Fibroblast of lung (primary cell): Measurements from ENCODE around the gene SEC24D. TPM values are rescaled to one million over a fixed set of nuclear protein-coding genes. Genes with fewer than 3 reads are reported as not detected.

Experiments
- DNase-seq, 2 donors: peaks; one replicate each; pipeline versions ENCODE4 v3.0.0 to v3.0.0-alpha.2; 2010; ENCODE audit warnings: low read depth in 2 of 2
- H2AFZ ChIP-seq: 2 replicates; pipeline ENCODE4 v1.5.1; 2012; ENCODE audit warnings: low read length, control low read depth, inconsistent platforms
- H3K27ac ChIP-seq: 2 replicates; pipeline ENCODE4 v1.5.1; 2011; ENCODE audit warnings: low read length, control low read depth; ENCODE audit not compliant: insufficient read depth
- H3K27me3 ChIP-seq: 2 replicates; pipeline ENCODE4 v1.5.1; 2011; ENCODE audit warnings: mild to moderate bottlenecking, low read length; ENCODE audit not compliant: control insufficient read depth, insufficient read depth
- H3K36me3 ChIP-seq: 2 replicates; pipeline ENCODE4 v1.5.1; 2011; ENCODE audit warnings: low read length; ENCODE audit not compliant: control insufficient read depth, insufficient read depth
- H3K4me1 ChIP-seq: 2 replicates; pipeline ENCODE4 v1.5.1; 2011; ENCODE audit warnings: low read length; ENCODE audit not compliant: control insufficient read depth, insufficient read depth; ENCODE audit errors: extremely low read depth
- H3K4me2 ChIP-seq: 2 replicates; pipeline ENCODE4 v1.5.1; 2011; ENCODE audit warnings: low read length, control low read depth; ENCODE audit not compliant: insufficient read depth; ENCODE audit errors: extremely low read depth
- H3K4me3 ChIP-seq, 4 experiments: fragments of 200-600 bp in 1 of 4; sonication (generic) in 1 of 4; replicated peaks in 1 of 4; 2 replicates each; pipeline ENCODE4 v1.5.1; 2011 to 2016; ENCODE audit warnings: low read length in 4 of 4, low read depth in 3 of 4, mild to moderate bottlenecking in 3 of 4, control low read depth in 2 of 4, inconsistent platforms in 1 of 4, mixed read lengths in 1 of 4; ENCODE audit not compliant: insufficient read depth in 1 of 4; ENCODE audit errors: control extremely low read depth in 1 of 4
- H3K79me2 ChIP-seq: 2 replicates; pipeline ENCODE4 v1.5.1; 2012; ENCODE audit warnings: mild to moderate bottlenecking, low read length, inconsistent platforms; ENCODE audit not compliant: control insufficient read depth, insufficient read depth
- H3K9ac ChIP-seq: 2 replicates; pipeline ENCODE4 v1.5.1; 2011; ENCODE audit warnings: mild to moderate bottlenecking, low read length, control low read depth; ENCODE audit not compliant: insufficient read depth
- H3K9me3 ChIP-seq: 2 replicates; pipeline ENCODE4 v1.5.1; 2012; ENCODE audit warnings: low read depth, low read length; ENCODE audit not compliant: control insufficient read depth, insufficient read depth
- H4K20me1 ChIP-seq: 2 replicates; pipeline ENCODE4 v1.5.1; 2011; ENCODE audit warnings: low read length; ENCODE audit not compliant: control insufficient read depth, insufficient read depth; ENCODE audit errors: extremely low read depth
- EZH2 ChIP-seq: IDR thresholded peaks from 2 replicates; pipeline ENCODE4 v1.5.1; 2012; ENCODE audit warnings: low read length, control low read depth, mild to moderate bottlenecking; ENCODE audit errors: missing control alignments
- polyA plus RNA-seq, 2 donors: library from polyadenylated mRNA; depleted of rRNA in 1 of 2; stranded (reverse) in 1 of 2; unstranded in 1 of 2; fragments of >200 nt; gene quantifications; 2 replicates each; pipeline ENCODE4 v1.2.1, GENCODE V29; 2011 to 2012; ENCODE audit warnings: missing spikeins in 1 of 2
- total RNA-seq: library from RNA; depleted of rRNA; stranded (reverse); fragments of >200 nt; gene quantifications from 2 replicates; pipeline ENCODE4 v1.2.1, GENCODE V29; 2014
- TF ChIP-seq, protein P1 (sequence below), 2 donors: IDR thresholded peaks in 1 of 2; conservative IDR thresholded peaks in 1 of 2; 1 replicate in 1 of 2; 2 replicates in 1 of 2; pipeline ENCODE4 v1.5.1; 2011 to 2012; ENCODE audit warnings: low read length in 2 of 2, control low read depth in 1 of 2, inconsistent platforms in 1 of 2, low read depth in 1 of 2, mild to moderate bottlenecking in 1 of 2

The SEC24D gene
- total and polyA plus RNA-seq, 2 donors (not counting 1 experiment from before 2014, with no cell fraction given): 64.6 to 105 TPM

DNA sequence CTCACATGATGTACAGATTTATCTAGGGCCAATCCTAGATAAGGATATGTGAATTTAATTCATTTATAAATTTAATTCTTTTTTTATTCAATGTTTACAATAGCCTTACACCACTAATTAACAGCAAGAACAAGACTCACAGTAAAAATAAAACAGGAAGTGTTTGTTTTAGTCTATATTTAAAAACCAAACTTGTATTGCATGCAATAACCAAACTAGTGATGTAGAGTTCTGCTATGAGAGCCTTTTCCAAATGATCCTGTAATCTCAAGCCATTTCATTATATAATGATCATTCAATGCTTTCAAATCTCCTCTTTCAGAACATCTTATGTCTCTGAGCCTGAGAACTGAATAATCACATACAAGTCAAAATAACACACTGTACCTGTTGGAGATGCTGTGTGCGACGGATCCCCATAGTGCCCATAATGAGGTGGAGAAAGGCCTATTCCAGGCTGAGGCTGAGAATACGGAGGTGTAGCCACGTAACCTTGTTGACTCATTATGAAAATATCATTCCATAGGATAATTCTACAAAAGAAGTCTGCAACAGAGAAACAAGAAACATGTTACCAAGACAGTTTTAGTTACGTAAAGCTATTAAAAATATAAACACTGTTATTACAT, 2.6 kb downstream of the SEC24D start:
- H3K27ac ChIP-seq: peak overlapping the region; percentile 98
- H2AFZ ChIP-seq: no peak overlapping the region
- peaks cover 2% of the 10 kb centered on the region for H4K20me1 ChIP-seq
- no peaks in the 10 kb centered on the region for H3K9me3 ChIP-seq
- no peak for TF ChIP-seq EZH2
- TF ChIP-seq, protein P1, sequence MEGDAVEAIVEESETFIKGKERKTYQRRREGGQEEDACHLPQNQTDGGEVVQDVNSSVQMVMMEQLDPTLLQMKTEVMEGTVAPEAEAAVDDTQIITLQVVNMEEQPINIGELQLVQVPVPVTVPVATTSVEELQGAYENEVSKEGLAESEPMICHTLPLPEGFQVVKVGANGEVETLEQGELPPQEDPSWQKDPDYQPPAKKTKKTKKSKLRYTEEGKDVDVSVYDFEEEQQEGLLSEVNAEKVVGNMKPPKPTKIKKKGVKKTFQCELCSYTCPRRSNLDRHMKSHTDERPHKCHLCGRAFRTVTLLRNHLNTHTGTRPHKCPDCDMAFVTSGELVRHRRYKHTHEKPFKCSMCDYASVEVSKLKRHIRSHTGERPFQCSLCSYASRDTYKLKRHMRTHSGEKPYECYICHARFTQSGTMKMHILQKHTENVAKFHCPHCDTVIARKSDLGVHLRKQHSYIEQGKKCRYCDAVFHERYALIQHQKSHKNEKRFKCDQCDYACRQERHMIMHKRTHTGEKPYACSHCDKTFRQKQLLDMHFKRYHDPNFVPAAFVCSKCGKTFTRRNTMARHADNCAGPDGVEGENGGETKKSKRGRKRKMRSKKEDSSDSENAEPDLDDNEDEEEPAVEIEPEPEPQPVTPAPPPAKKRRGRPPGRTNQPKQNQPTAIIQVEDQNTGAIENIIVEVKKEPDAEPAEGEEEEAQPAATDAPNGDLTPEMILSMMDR (conservative IDR thresholded peaks at IDR 0.05 in 1 of 2, IDR thresholded peaks at IDR 0.05 in 1 of 2; ENCODE audit: low read depth in 1 of 2, low read length in 2 of 2): no peak
- no peak overlapping the region for H3K9ac ChIP-seq
- H3K4me2 ChIP-seq: peak overlapping the region; percentile 70
- H3K4me1 ChIP-seq: peaks cover 9% of the 10 kb centered on the region
- peak overlapping the region; percentile 57 to 98 (median 82) for H3K4me3 ChIP-seq
- H3K27me3 ChIP-seq: no peaks in the 10 kb centered on the region
- no peak for DNase-seq
- H3K36me3 ChIP-seq: peaks cover 21% of the 10 kb centered on the region
- H3K79me2 ChIP-seq: peaks cover 74% of the 10 kb centered on the region

GRCh38 chr4:118829107-118829506, 6.8 kb downstream of the SEC24D start:
- Histone ChIP-seq H3K4me2 (no peak overlapping the region), H3K36me3 (peaks cover 29% of the 10 kb centered on the region)

GRCh38 chr4:118826723-118827444, 9.0 kb downstream of the SEC24D start:
- Histone ChIP-seq H3K4me2 (peak overlapping the region; percentile 61), H3K4me3 (peak overlapping the region in 1 of 4 experiments; percentile 26), H3K4me1 (peaks cover 6% of the 10 kb centered on the region), H3K36me3 (peaks cover 25% of the 10 kb centered on the region), H3K9ac (no peak overlapping the region), H4K20me1 (peaks cover 14% of the 10 kb centered on the region), H3K27me3 (no peaks in the 10 kb centered on the region), H3K27ac (no peak overlapping the region), H2AFZ (no peak overlapping the region), H3K9me3 (no peaks in the 10 kb centered on the region), H3K79me2 (peaks cover 98% of the 10 kb centered on the region)
- no peak for DNase-seq
- no peak for TF ChIP-seq EZH2
- TF ChIP-seq, protein P1 (conservative IDR thresholded peaks at IDR 0.05 in 1 of 2, IDR thresholded peaks at IDR 0.05 in 1 of 2; ENCODE audit: low read depth in 1 of 2, low read length in 2 of 2): no peak

More at GRCh38 chr4:118829107-118829506, 6.8 kb downstream of the SEC24D start:
- H3K27ac ChIP-seq: no peak overlapping the region
- H2AFZ ChIP-seq: no peak overlapping the region
- TF ChIP-seq, protein P1 (conservative IDR thresholded peaks at IDR 0.05 in 1 of 2, IDR thresholded peaks at IDR 0.05 in 1 of 2; ENCODE audit: low read depth in 1 of 2, low read length in 2 of 2): no peak
- TF ChIP-seq EZH2: no peak
- peaks cover 13% of the 10 kb centered on the region for H3K4me1 ChIP-seq
- H3K79me2 ChIP-seq: peaks cover 98% of the 10 kb centered on the region
- H3K27me3 ChIP-seq: no peaks in the 10 kb centered on the region
- no peak overlapping the region for H3K9ac ChIP-seq
- no peak overlapping the region for H3K4me3 ChIP-seq
- no peak for DNase-seq
- no peaks in the 10 kb centered on the region for H3K9me3 ChIP-seq
- peaks cover 11% of the 10 kb centered on the region for H4K20me1 ChIP-seq
